PFSK-1 (cell line): ENCODE results near the gene FAM53A.

Experiments used
- POLR2AphosphoS5 ChIP-seq: IDR thresholded peaks from 2 replicates; pipeline ENCODE4 v1.6.1; 2012; ENCODE audit warnings: low read depth, mild to moderate bottlenecking, control low read depth, low read length, moderate library complexity
- SIN3A ChIP-seq: IDR thresholded peaks from 2 replicates; pipeline ENCODE4 v1.6.1; 2012; ENCODE audit warnings: mild to moderate bottlenecking, low read length, moderate library complexity, borderline replicate concordance; ENCODE audit not compliant: insufficient read depth
- TAF1 ChIP-seq: IDR thresholded peaks from 2 replicates; pipeline ENCODE4 v1.6.1; 2012; ENCODE audit warnings: low read length, control low read depth, borderline replicate concordance; ENCODE audit not compliant: insufficient read depth
- TF ChIP-seq, protein P1 (sequence below), 2 experiments: IDR thresholded peaks; 2 replicates each; pipeline versions ENCODE4 v1.6.1 to v1.8.0; 2011 to 2012; ENCODE audit warnings: low read depth in 2 of 2, low read length in 2 of 2, control low read depth in 1 of 2, inconsistent platforms in 1 of 2, mild to moderate bottlenecking in 1 of 2, moderate library complexity in 1 of 2; ENCODE audit not compliant: insufficient read depth in 1 of 2

DNA sequence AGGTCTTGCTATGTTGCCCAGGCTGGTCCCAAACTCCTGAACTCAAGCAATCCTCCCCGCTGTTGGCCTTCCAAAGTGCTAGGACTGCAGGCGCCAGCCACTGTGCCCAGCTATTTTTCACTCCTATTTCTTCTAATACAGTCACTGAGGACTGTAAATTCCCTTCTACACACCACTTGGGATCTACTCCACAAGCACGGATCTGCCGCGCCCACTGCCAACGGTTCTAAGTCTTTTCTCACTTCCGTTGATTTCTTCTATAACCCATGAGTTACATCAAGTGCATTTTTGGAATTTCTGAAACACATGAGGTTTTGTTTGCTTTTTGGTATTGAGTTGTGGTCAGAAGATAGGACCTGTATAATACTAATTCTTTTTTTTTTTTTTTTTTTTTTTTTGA lies 48.6 kb downstream of the FAM53A start:
- TF ChIP-seq POLR2AphosphoS5 (no peak), SIN3A (no peak), TAF1 (no peak)
- TF ChIP-seq, protein P1, sequence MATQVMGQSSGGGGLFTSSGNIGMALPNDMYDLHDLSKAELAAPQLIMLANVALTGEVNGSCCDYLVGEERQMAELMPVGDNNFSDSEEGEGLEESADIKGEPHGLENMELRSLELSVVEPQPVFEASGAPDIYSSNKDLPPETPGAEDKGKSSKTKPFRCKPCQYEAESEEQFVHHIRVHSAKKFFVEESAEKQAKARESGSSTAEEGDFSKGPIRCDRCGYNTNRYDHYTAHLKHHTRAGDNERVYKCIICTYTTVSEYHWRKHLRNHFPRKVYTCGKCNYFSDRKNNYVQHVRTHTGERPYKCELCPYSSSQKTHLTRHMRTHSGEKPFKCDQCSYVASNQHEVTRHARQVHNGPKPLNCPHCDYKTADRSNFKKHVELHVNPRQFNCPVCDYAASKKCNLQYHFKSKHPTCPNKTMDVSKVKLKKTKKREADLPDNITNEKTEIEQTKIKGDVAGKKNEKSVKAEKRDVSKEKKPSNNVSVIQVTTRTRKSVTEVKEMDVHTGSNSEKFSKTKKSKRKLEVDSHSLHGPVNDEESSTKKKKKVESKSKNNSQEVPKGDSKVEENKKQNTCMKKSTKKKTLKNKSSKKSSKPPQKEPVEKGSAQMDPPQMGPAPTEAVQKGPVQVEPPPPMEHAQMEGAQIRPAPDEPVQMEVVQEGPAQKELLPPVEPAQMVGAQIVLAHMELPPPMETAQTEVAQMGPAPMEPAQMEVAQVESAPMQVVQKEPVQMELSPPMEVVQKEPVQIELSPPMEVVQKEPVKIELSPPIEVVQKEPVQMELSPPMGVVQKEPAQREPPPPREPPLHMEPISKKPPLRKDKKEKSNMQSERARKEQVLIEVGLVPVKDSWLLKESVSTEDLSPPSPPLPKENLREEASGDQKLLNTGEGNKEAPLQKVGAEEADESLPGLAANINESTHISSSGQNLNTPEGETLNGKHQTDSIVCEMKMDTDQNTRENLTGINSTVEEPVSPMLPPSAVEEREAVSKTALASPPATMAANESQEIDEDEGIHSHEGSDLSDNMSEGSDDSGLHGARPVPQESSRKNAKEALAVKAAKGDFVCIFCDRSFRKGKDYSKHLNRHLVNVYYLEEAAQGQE (IDR thresholded peaks at IDR 0.05; ENCODE audit: insufficient read depth in 1 of 2, low read depth in 2 of 2, low read length in 2 of 2), result no peak
